Caco-2 (cell line): ENCODE results near the gene WWC2. TPM values are rescaled to one million over a fixed set of nuclear protein-coding genes. Genes with fewer than 3 reads are reported as not detected.

Source experiments
- BruUV-seq: library from RNA; stranded (reverse); fragments of 400-500 nt; replicated peaks from 2 replicates; lab custom pipeline; 2021; lab: Mats Ljungman, UMichigan
- CTCF ChIA-PET: fragments of 300-600 bp; sonication (Branson Sonifier 250); formaldehyde crosslinking; loops from one replicate; lab custom pipeline; 2022; ENCODE audit warnings: antibody characterized with exemption; lab: Charles Lee
- POLR2A ChIA-PET: fragments of 300-600 bp; sonication (Branson Sonifier 250); formaldehyde crosslinking; loops from one replicate; lab custom pipeline; 2022; ENCODE audit warnings: antibody characterized with exemption; lab: Charles Lee
- DNase-seq, 2 experiments: peaks; one replicate each; pipeline versions ENCODE4 v3.0.0 to v3.0.0-alpha.2; 2020 to 2022
- H3K27me3 ChIP-seq: replicated peaks from 2 replicates; pipeline ENCODE4 v1.6.0; 2011; ENCODE audit warnings: low read length; ENCODE audit not compliant: control insufficient read depth, insufficient read depth
- H3K36me3 ChIP-seq: 2 replicates; pipeline ENCODE4 v1.5.1; 2011; ENCODE audit warnings: low read length; ENCODE audit not compliant: control insufficient read depth, insufficient read depth
- H3K4me1 ChIP-seq: fragments of 250-450 bp; sonication (Bioruptor Pico); 2 replicates; pipeline ENCODE4 v1.5.1; 2020; ENCODE audit warnings: mild to moderate bottlenecking
- H3K4me3 ChIP-seq: 2 replicates; pipeline ENCODE4 v1.5.1; 2011; ENCODE audit warnings: low read depth, mild to moderate bottlenecking, control low read depth, low read length
- H3K9me3 ChIP-seq: fragments of 250-450 bp; sonication (Bioruptor Pico); 2 replicates; pipeline ENCODE4 v1.5.1; 2020; ENCODE audit warnings: mild to moderate bottlenecking, moderate library complexity
- H3K27ac Mint-ChIP-seq: one replicate; pipeline ENCODE4 v1.8.0; 2022; ENCODE audit warnings: mixed read lengths; ENCODE audit not compliant: unreplicated experiment
- H3K27me3 Mint-ChIP-seq: one replicate; pipeline ENCODE4 v1.8.0; 2022; ENCODE audit warnings: mixed read lengths; ENCODE audit not compliant: insufficient read depth, unreplicated experiment
- H3K36me3 Mint-ChIP-seq: one replicate; pipeline ENCODE4 v1.8.0; 2022; ENCODE audit warnings: mild to moderate bottlenecking, mixed read lengths; ENCODE audit not compliant: insufficient read depth, unreplicated experiment
- H3K4me1 Mint-ChIP-seq: one replicate; pipeline ENCODE4 v1.8.0; 2022; ENCODE audit warnings: low read depth, mixed read lengths; ENCODE audit not compliant: unreplicated experiment
- H3K4me3 Mint-ChIP-seq: one replicate; pipeline ENCODE4 v1.8.0; 2022; ENCODE audit warnings: mild to moderate bottlenecking, moderate library complexity, mixed read lengths; ENCODE audit not compliant: unreplicated experiment
- H3K9me3 Mint-ChIP-seq: one replicate; pipeline ENCODE4 v1.8.0; 2022; ENCODE audit warnings: mixed read lengths; ENCODE audit not compliant: unreplicated experiment
- intact Hi-C: fragments of 100-400 bp; cut with micrococcal nuclease; formaldehyde crosslinking; loops from one replicate; pipeline ENCODE4 v1.10.0; 2022; ENCODE audit not compliant: unreplicated experiment
- total RNA-seq: library from RNA; stranded (reverse); gene quantifications from 2 replicates; pipeline ENCODE4 v1.2.3, GENCODE V29; 2022
- TF ChIP-seq, protein P1 (sequence below), 2 experiments: fragments of 200-600 bp in 1 of 2; IDR thresholded peaks; 1 replicate in 1 of 2; 2 replicates in 1 of 2; pipeline versions ENCODE4 v1.5.1 to v1.8.0; 2011 to 2022; ENCODE audit warnings: antibody characterized with exemption in 1 of 2, control low read depth in 1 of 2, inconsistent platforms in 1 of 2, low read depth in 1 of 2, low read length in 1 of 2, mild to moderate bottlenecking in 1 of 2, moderate library complexity in 1 of 2; ENCODE audit not compliant: insufficient read depth in 1 of 2, severe bottlenecking in 1 of 2, unreplicated experiment in 1 of 2

Gene WWC2
- total RNA-seq, 1 experiment from 2014 or later, result 126 TPM

DNA sequence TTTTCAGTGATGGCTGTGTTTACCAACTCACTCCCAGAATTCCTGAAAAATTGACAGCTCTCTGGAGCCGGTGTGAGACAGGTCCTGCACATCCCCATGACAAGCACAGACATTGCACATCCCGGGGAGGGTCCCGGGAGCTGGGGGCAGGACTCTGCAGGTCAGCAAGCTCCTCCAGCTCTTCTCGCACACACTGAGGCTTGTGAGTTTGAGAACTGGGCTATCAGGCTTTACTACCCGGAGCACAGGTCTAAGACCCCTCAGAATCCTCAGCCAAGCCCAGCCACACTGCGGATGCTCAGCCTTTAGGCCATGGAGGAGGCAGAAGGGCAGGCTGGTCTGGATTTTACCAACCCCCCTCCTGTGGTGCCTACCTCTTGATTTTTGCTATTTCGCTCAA is 228.8 kb downstream of the WWC2 start:
- ChIA-PET POLR2A (no interaction called here), CTCF (no interaction called here)
- BruUV-seq, result no TSS peak
- Mint-ChIP-seq H3K4me3 (no peak overlapping the region), H3K27ac (no peak overlapping the region), H3K9me3 (peaks cover 13% of the 10 kb centered on the region), H3K36me3 (peaks cover 54% of the 10 kb centered on the region), H3K4me1 (peaks cover 13% of the 10 kb centered on the region), H3K27me3 (no peaks in the 10 kb centered on the region)
- Histone ChIP-seq H3K4me3 (no peak overlapping the region), H3K27me3 (no peaks in the 10 kb centered on the region), H3K4me1 (no peaks in the 10 kb centered on the region), H3K36me3 (no peaks in the 10 kb centered on the region), H3K9me3 (0 out of 2 replicates have a peak, but pooled peaks cover 8% of the 10 kb centered on the region)
- intact Hi-C loops, result loop anchor here (5.0 kb wide), 1 partner anchor 79 kb away; no protein-coding TSS in a partner anchor
- TF ChIP-seq, protein P1, sequence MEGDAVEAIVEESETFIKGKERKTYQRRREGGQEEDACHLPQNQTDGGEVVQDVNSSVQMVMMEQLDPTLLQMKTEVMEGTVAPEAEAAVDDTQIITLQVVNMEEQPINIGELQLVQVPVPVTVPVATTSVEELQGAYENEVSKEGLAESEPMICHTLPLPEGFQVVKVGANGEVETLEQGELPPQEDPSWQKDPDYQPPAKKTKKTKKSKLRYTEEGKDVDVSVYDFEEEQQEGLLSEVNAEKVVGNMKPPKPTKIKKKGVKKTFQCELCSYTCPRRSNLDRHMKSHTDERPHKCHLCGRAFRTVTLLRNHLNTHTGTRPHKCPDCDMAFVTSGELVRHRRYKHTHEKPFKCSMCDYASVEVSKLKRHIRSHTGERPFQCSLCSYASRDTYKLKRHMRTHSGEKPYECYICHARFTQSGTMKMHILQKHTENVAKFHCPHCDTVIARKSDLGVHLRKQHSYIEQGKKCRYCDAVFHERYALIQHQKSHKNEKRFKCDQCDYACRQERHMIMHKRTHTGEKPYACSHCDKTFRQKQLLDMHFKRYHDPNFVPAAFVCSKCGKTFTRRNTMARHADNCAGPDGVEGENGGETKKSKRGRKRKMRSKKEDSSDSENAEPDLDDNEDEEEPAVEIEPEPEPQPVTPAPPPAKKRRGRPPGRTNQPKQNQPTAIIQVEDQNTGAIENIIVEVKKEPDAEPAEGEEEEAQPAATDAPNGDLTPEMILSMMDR (IDR thresholded peaks at IDR 0.05; ENCODE audit: insufficient read depth in 1 of 2, low read depth in 1 of 2, low read length in 1 of 2, severe bottlenecking in 1 of 2, unreplicated experiment in 1 of 2), result no peak
- DNase-seq, result no peak

DNA sequence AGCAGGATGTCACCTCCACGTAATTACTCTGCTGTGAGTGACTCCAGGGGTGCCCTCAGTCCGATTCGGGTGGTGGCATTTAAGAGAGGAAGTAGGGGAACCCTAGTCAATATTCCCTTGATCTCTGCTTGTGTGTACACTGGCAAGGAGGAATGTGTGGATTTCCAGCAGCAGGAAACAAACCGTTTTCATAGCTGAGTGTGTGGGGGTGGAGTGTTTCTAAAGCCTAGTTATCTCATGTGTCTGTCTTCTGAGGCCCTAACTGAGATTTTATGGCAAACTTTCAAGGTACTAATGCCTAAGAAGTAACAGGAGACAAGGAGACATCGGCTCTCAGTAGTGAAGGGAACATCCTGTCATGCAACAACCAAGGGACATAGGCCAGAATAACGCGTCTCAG is 229.8 kb downstream of the WWC2 start:
- peaks cover 48% of the 10 kb centered on the region for H3K36me3 Mint-ChIP-seq
- TF ChIP-seq, protein P1 (IDR thresholded peaks at IDR 0.05; ENCODE audit: insufficient read depth in 1 of 2, low read depth in 1 of 2, low read length in 1 of 2, severe bottlenecking in 1 of 2, unreplicated experiment in 1 of 2), result no peak

DNA sequence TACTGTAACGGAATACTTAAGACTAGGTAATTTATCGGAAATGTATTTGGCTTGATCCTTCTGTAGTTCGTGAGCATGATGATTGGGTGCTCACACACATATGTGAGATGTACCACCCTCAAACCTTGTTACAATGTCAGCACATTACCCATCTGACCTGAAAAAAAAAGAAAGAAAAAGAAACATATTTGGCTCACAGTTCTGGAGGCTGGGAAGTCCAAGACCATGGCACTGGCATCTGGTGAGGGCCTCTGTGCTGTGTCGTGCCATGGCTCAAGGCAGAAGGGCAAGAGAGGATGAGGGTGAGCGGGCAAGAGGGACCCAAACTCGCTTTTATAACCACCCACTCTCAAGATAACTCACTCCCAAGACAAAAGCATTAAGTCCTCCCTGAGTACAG is 230.2 kb downstream of the WWC2 start:
- no peak overlapping the region for H3K4me3 ChIP-seq
- no peak overlapping the region for H3K4me3 Mint-ChIP-seq
- CTCF ChIA-PET, result no interaction called here
- no TSS peak for BruUV-seq
- no peaks in the 10 kb centered on the region for H3K27me3 Mint-ChIP-seq
- no peaks in the 10 kb centered on the region for H3K27me3 ChIP-seq
- TF ChIP-seq, protein P1 (IDR thresholded peaks at IDR 0.05; ENCODE audit: insufficient read depth in 1 of 2, low read depth in 1 of 2, low read length in 1 of 2, severe bottlenecking in 1 of 2, unreplicated experiment in 1 of 2), result no peak
- H3K4me1 ChIP-seq, result 0 out of 2 replicates have a peak, but pooled peaks cover 7% of the 10 kb centered on the region
- no peak overlapping the region for H3K27ac Mint-ChIP-seq
- no peak for DNase-seq
- peaks cover 19% of the 10 kb centered on the region for H3K4me1 Mint-ChIP-seq
- intact Hi-C loops, result loop anchor here (5.0 kb wide), 1 partner anchor 78 kb away; no protein-coding TSS in a partner anchor
- POLR2A ChIA-PET, result no interaction called here
- H3K36me3 Mint-ChIP-seq, result peaks cover 44% of the 10 kb centered on the region
- H3K9me3 ChIP-seq, result 0 out of 2 replicates have a peak, but pooled peaks cover 8% of the 10 kb centered on the region
- H3K36me3 ChIP-seq, result no peaks in the 10 kb centered on the region
- peaks cover 15% of the 10 kb centered on the region for H3K9me3 Mint-ChIP-seq

More for the DNA sequence above, 229.8 kb downstream of the WWC2 start:
- Mint-ChIP-seq H3K27me3 (no peaks in the 10 kb centered on the region), H3K9me3 (peaks cover 15% of the 10 kb centered on the region), H3K27ac (no peak overlapping the region), H3K4me1 (peaks cover 15% of the 10 kb centered on the region), H3K4me3 (peak overlapping the region; percentile 24)
- intact Hi-C loops, result loop anchor here (5.0 kb wide), 1 partner anchor 78 kb away; no protein-coding TSS in a partner anchor
- POLR2A ChIA-PET, result no interaction called here
- Histone ChIP-seq H3K4me1 (0 out of 2 replicates have a peak, but pooled peaks cover 3% of the 10 kb centered on the region), H3K9me3 (0 out of 2 replicates have a peak, but pooled peaks cover 8% of the 10 kb centered on the region), H3K36me3 (no peaks in the 10 kb centered on the region), H3K4me3 (no peak overlapping the region), H3K27me3 (no peaks in the 10 kb centered on the region)
- no TSS peak for BruUV-seq
- no peak for DNase-seq
- CTCF ChIA-PET, result no interaction called here
